ENCODE data around the gene DPYSL5. TPM values are rescaled to one million over a fixed set of nuclear protein-coding genes. Genes with fewer than 3 reads are reported as not detected.

The DPYSL5 gene
- total RNA-seq, 1 experiment from 2014 or later, result not detected

DNA sequence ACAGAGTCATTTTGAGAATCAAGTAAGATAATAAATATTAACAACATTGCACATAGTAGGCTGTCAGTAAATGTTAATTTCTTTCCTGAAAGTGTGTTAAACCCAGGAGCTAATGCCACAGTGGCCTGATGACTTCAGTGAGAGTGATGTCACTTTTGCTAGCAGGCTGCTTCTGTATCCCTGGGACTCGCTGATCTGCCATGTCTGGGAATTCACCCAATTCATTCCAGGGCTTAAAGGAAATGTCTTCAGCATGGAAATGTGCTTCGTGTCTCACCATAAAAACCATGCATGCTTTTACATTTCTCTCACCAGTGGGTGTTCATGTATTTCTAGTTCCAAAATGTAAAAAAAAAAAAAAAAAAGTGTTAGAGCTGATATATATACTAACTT, 65.7 kb downstream of the DPYSL5 start:
- Mint-ChIP-seq H3K4me3 (ENCODE audit: unreplicated experiment) (no peak overlapping the region), H3K27ac (ENCODE audit: low read depth, unreplicated experiment) (no peak overlapping the region), H3K4me1 (ENCODE audit: insufficient read depth, unreplicated experiment) (no peaks in the 10 kb centered on the region), H3K9me3 (ENCODE audit: unreplicated experiment) (no peaks in the 10 kb centered on the region), H3K27me3 (ENCODE audit: insufficient read depth, unreplicated experiment) (no peaks in the 10 kb centered on the region), H3K36me3 (ENCODE audit: insufficient read depth, unreplicated experiment) (no peaks in the 10 kb centered on the region)
- ChIA-PET CTCF (interaction anchor here (0.6 to 0.9 kb wide), 2 partner anchors 9 to 168 kb away, joined by 3 to 4 read pairs; no protein-coding TSS in a partner anchor), POLR2A (no interaction called here)
- BruUV-seq (replicated peaks), result no TSS peak
- DNase-seq (ENCODE audit: unreplicated experiment), result no peak
- TF ChIP-seq, protein P1, sequence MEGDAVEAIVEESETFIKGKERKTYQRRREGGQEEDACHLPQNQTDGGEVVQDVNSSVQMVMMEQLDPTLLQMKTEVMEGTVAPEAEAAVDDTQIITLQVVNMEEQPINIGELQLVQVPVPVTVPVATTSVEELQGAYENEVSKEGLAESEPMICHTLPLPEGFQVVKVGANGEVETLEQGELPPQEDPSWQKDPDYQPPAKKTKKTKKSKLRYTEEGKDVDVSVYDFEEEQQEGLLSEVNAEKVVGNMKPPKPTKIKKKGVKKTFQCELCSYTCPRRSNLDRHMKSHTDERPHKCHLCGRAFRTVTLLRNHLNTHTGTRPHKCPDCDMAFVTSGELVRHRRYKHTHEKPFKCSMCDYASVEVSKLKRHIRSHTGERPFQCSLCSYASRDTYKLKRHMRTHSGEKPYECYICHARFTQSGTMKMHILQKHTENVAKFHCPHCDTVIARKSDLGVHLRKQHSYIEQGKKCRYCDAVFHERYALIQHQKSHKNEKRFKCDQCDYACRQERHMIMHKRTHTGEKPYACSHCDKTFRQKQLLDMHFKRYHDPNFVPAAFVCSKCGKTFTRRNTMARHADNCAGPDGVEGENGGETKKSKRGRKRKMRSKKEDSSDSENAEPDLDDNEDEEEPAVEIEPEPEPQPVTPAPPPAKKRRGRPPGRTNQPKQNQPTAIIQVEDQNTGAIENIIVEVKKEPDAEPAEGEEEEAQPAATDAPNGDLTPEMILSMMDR (IDR thresholded peaks at IDR 0.05; ENCODE audit: unreplicated experiment), result no peak
- intact Hi-C loops (cut with micrococcal nuclease), result no loop called here

DNA sequence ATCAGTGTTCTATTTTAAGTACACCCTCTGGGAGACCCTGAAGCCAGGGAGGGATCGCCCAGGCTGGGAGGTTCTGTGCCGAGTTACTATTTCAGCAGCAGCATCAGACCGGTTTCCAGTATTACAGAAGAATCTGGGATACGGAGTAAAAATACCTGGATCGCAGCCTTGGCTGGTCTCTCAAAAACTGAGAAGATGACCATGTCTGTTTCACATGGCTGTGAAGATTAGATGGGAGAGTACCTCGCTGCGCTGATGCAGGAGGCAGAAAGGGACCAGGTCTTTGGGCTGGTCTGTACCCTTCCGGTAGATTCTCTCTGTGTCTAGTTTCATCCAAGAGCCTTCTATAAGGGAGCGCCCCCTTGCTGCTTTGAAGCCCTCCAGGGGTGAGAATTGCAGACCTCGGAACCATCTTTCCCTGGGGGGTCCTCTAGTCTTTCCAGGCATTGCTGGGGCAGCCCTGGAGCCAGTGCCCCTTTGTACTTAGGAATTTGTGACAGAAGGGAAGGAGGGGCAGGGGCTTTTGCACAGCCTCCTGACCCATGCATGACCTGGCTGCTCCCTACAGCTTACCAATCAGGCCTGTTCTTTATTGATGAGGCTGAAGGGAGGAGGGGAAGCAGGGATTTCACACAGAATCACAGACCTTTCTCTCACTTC, 66.2 kb downstream of the DPYSL5 start:
- POLR2A ChIA-PET, result interaction anchor here (1.0 kb wide), 1 partner anchor 9 kb away, joined by 5 read pairs; no protein-coding TSS in a partner anchor
- DNase-seq (ENCODE audit: unreplicated experiment), result no peak
- H3K36me3 Mint-ChIP-seq (ENCODE audit: insufficient read depth, unreplicated experiment), result no peaks in the 10 kb centered on the region
- H3K4me3 Mint-ChIP-seq (ENCODE audit: unreplicated experiment), result no peak overlapping the region
- no peaks in the 10 kb centered on the region for H3K27me3 Mint-ChIP-seq (ENCODE audit: insufficient read depth, unreplicated experiment)
- TF ChIP-seq, protein P1 (IDR thresholded peaks at IDR 0.05; ENCODE audit: unreplicated experiment), result no peak
- BruUV-seq (replicated peaks), result no TSS peak
- no peaks in the 10 kb centered on the region for H3K9me3 Mint-ChIP-seq (ENCODE audit: unreplicated experiment)
- CTCF ChIA-PET, result interaction anchor here (0.6 to 0.9 kb wide), 2 partner anchors 8 to 167 kb away, joined by 3 to 4 read pairs; no protein-coding TSS in a partner anchor
- intact Hi-C loops (cut with micrococcal nuclease), result no loop called here
- H3K27ac Mint-ChIP-seq (ENCODE audit: low read depth, unreplicated experiment), result no peak overlapping the region
- no peaks in the 10 kb centered on the region for H3K4me1 Mint-ChIP-seq (ENCODE audit: insufficient read depth, unreplicated experiment)

DNA sequence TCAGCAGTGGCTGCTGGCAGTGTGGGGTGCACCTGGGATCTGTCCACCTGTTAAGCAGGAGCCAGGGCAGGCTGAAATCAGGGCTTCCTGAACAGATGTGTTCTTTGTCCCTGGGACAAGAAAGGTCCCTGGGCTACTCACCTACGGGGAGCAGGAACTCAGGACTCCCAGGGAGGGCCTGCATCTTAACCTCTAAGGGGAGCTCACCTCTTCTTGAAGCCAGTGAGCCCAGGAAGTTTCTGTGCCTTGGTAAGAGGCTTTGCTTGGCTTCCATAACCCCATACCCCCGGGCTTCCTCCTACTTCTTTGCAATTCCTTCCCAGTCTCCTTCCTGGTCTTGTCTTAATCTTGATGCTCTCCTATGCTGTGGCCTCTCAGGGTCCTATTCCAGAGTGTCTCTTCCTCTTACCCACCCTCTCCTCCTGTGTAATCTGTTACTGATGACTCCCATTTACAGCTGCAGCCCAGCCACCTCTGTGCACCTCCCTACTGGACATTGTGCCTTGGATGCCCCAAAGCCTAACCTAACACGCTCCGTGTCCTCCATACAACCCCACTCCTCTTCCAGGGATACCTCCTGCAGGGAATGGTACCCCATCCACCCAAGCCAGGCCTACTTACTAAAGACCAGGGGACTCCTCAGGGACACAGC, 66.9 kb downstream of the DPYSL5 start:
- no peaks in the 10 kb centered on the region for H3K27me3 Mint-ChIP-seq (ENCODE audit: insufficient read depth, unreplicated experiment)
- no peaks in the 10 kb centered on the region for H3K9me3 Mint-ChIP-seq (ENCODE audit: unreplicated experiment)
- H3K27ac Mint-ChIP-seq (ENCODE audit: low read depth, unreplicated experiment), result no peak overlapping the region
- ChIA-PET CTCF (interaction anchor here (1.7 kb wide), 1 partner anchor 69 kb away, joined by 6 read pairs; no protein-coding TSS in a partner anchor), POLR2A (interaction anchor here (1.0 kb wide), 1 partner anchor 8 kb away, joined by 5 read pairs; no protein-coding TSS in a partner anchor)
- BruUV-seq (replicated peaks), result no TSS peak
- no peak for DNase-seq (ENCODE audit: unreplicated experiment)
- intact Hi-C loops (cut with micrococcal nuclease), result no loop called here
- TF ChIP-seq, protein P1 (IDR thresholded peaks at IDR 0.05; ENCODE audit: unreplicated experiment), result no peak
- no peak overlapping the region for H3K4me3 Mint-ChIP-seq (ENCODE audit: unreplicated experiment)
- H3K4me1 Mint-ChIP-seq (ENCODE audit: insufficient read depth, unreplicated experiment), result no peaks in the 10 kb centered on the region
- no peaks in the 10 kb centered on the region for H3K36me3 Mint-ChIP-seq (ENCODE audit: insufficient read depth, unreplicated experiment)

DNA sequence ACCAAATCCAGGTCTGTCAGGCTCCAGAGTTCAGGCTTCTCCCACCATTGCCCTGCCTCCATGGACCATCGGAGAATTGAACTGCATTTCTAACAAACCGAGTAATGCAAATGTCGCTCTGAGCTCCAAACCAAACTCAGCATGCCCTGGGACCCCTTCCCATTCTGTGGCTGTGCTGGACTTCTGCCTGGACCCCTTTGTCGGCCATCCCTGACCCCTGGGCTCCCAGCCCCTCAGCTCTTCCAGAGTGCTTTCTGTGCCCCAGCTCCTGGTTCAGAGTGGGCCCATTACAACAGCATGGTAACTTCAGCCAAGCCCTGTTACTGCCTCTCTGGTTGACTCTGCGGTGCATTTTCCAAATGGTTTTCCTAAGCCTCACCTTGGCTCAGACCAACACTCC, 67.4 kb downstream of the DPYSL5 start:
- Mint-ChIP-seq H3K36me3 (ENCODE audit: insufficient read depth, unreplicated experiment) (no peaks in the 10 kb centered on the region), H3K4me1 (ENCODE audit: insufficient read depth, unreplicated experiment) (no peaks in the 10 kb centered on the region), H3K27ac (ENCODE audit: low read depth, unreplicated experiment) (no peak overlapping the region), H3K4me3 (ENCODE audit: unreplicated experiment) (no peak overlapping the region), H3K9me3 (ENCODE audit: unreplicated experiment) (no peaks in the 10 kb centered on the region), H3K27me3 (ENCODE audit: insufficient read depth, unreplicated experiment) (no peaks in the 10 kb centered on the region)
- DNase-seq (ENCODE audit: unreplicated experiment), result no peak
- CTCF ChIA-PET, result interaction anchor here (1.1 to 1.7 kb wide), 2 partner anchors 69 to 337 kb away, joined by 4 to 6 read pairs; no protein-coding TSS in a partner anchor
- TF ChIP-seq, protein P1 (IDR thresholded peaks at IDR 0.05; ENCODE audit: unreplicated experiment), result no peak
- BruUV-seq (replicated peaks), result no TSS peak
- POLR2A ChIA-PET, result no interaction called here
- intact Hi-C loops (cut with micrococcal nuclease), result no loop called here
